ENCODE results near the gene LPO. TPM values are rescaled to one million over a fixed set of nuclear protein-coding genes. Genes with fewer than 3 reads are reported as not detected.
A peak's percentile ranks its signal among the peaks of the same experiment; 100 is the strongest.

Gene LPO
- total RNA-seq, 2 donors from 2014 or later = not detected

- Mint-ChIP-seq H3K4me3 (no peak within 1 kb of the TSS), H3K27me3 (ENCODE audit: insufficient read depth) (peaks cover 26% of the 10 kb centered on the region), H3K36me3 (ENCODE audit: low read depth) (no peaks in the 10 kb centered on the region), H3K9me3 (no peaks in the 10 kb centered on the region), H3K27ac (no peak within 1 kb of the TSS), H3K4me1 (peaks cover 7% of the 10 kb centered on the region)
- no peak for TF ChIP-seq CTCF (conservative IDR thresholded peaks at IDR 0.05)
- no peak within 1 kb of the TSS for H3K27ac ChIP-seq (ENCODE audit: low read depth, low read length)
- H3K36me3 ChIP-seq (ENCODE audit: control insufficient read depth, insufficient read depth, low read length) = no peaks in the 10 kb centered on the region
- H3K27me3 ChIP-seq (ENCODE audit: control insufficient read depth, insufficient read depth, low read length, poor library complexity, severe bottlenecking) = peaks cover 4% of the 10 kb centered on the region
- DNase-seq = no peak
- no peaks in the 10 kb centered on the region for H3K4me1 ChIP-seq (ENCODE audit: control insufficient read depth, insufficient read depth, low read length)
- no peaks in the 10 kb centered on the region for H3K9me3 ChIP-seq (ENCODE audit: control insufficient read depth, low read length)
- 73 to 92% methylated on average over 3 to 6 of the region's 6 CpGs for WGBS, 2 experiments (ENCODE audit: insufficient coverage in 1 of 2, insufficient read length in 1 of 2)
- H3K9ac ChIP-seq (ENCODE audit: extremely low read depth, low read length, poor library complexity, severe bottlenecking) = no peak within 1 kb of the TSS
- no peak within 1 kb of the TSS for H3K4me3 ChIP-seq (ENCODE audit: low read length)
These were observed 45.8 kb upstream of the LPO start, which contains the start of gene EPX for GRCh38 chr17:58192612-58193011. Gene EPX, plus strand, starts transcription at chr17:58192726. Its CDS starts 121 bp downstream, at chr17:58192847.

GRCh38 chr17:58193641-58194255, 44.6 kb upstream of the LPO start:
- no peak overlapping the region for H3K27ac Mint-ChIP-seq
- H3K9me3 Mint-ChIP-seq = no peaks in the 10 kb centered on the region
- Histone ChIP-seq H3K9ac (ENCODE audit: extremely low read depth, low read length, poor library complexity, severe bottlenecking) (no peak overlapping the region), H3K9me3 (ENCODE audit: control insufficient read depth, low read length) (no peaks in the 10 kb centered on the region), H3K27ac (ENCODE audit: low read depth, low read length) (no peak overlapping the region), H3K27me3 (ENCODE audit: control insufficient read depth, insufficient read depth, low read length, poor library complexity, severe bottlenecking) (peaks cover 8% of the 10 kb centered on the region), H3K4me3 (ENCODE audit: low read length) (no peak overlapping the region), H3K4me1 (ENCODE audit: control insufficient read depth, insufficient read depth, low read length) (no peaks in the 10 kb centered on the region), H3K36me3 (ENCODE audit: control insufficient read depth, insufficient read depth, low read length) (no peaks in the 10 kb centered on the region)
- H3K36me3 Mint-ChIP-seq (ENCODE audit: low read depth) = no peaks in the 10 kb centered on the region
- WGBS, 2 experiments (ENCODE audit: insufficient coverage in 1 of 2, insufficient read length in 1 of 2) = 84 to 92% methylated on average over 5 to 18 of the region's 18 CpGs
- peaks cover 34% of the 10 kb centered on the region for H3K27me3 Mint-ChIP-seq (ENCODE audit: insufficient read depth)
- TF ChIP-seq CTCF (conservative IDR thresholded peaks at IDR 0.05) = peak; percentile 57
- peak; percentile 83 for DNase-seq
- peaks cover 7% of the 10 kb centered on the region for H3K4me1 Mint-ChIP-seq
- no peak overlapping the region for H3K4me3 Mint-ChIP-seq

- DNase-seq = no peak
- no peak overlapping the region for H3K9ac ChIP-seq (ENCODE audit: extremely low read depth, low read length, poor library complexity, severe bottlenecking)
- H3K27me3 Mint-ChIP-seq (ENCODE audit: insufficient read depth) = peaks cover 31% of the 10 kb centered on the region
- no peak overlapping the region for H3K27ac ChIP-seq (ENCODE audit: low read depth, low read length)
- H3K9me3 ChIP-seq (ENCODE audit: control insufficient read depth, low read length) = no peaks in the 10 kb centered on the region
- H3K36me3 Mint-ChIP-seq (ENCODE audit: low read depth) = no peaks in the 10 kb centered on the region
- peaks cover 10% of the 10 kb centered on the region for H3K27me3 ChIP-seq (ENCODE audit: control insufficient read depth, insufficient read depth, low read length, poor library complexity, severe bottlenecking)
- no peak for TF ChIP-seq CTCF (conservative IDR thresholded peaks at IDR 0.05)
- no peaks in the 10 kb centered on the region for H3K9me3 Mint-ChIP-seq
- H3K4me3 ChIP-seq (ENCODE audit: low read length) = no peak overlapping the region
- H3K4me1 ChIP-seq (ENCODE audit: control insufficient read depth, insufficient read depth, low read length) = no peaks in the 10 kb centered on the region
- H3K27ac Mint-ChIP-seq = no peak overlapping the region
- no peaks in the 10 kb centered on the region for H3K36me3 ChIP-seq (ENCODE audit: control insufficient read depth, insufficient read depth, low read length)
- 82 to 100% methylated on average over 1 to 5 of the region's 5 CpGs for WGBS, 2 experiments (ENCODE audit: insufficient coverage in 1 of 2, insufficient read length in 1 of 2)
- H3K4me1 Mint-ChIP-seq = peaks cover 7% of the 10 kb centered on the region
- H3K4me3 Mint-ChIP-seq = no peak overlapping the region
These were observed 42.8 kb upstream of the LPO start for GRCh38 chr17:58195518-58196123.

Measured in endodermal cell (in vitro differentiated cells).